ENCODE data around the gene ABRACL.

ABRACL gene

GRCh38 chr6:139011980-139012379 is 16.6 kb upstream of the ABRACL start:
- no peak overlapping the region for H3K4me2 ChIP-seq (ENCODE audit: low read depth, low read length)
- no peak for DNase-seq
- H3K36me3 ChIP-seq (replicated peaks; ENCODE audit: insufficient read depth, low read length), result no peaks in the 10 kb centered on the region
- no peak overlapping the region for H3K9ac ChIP-seq (ENCODE audit: low read length)
- no peaks in the 10 kb centered on the region for H3K9me3 ChIP-seq (replicated peaks; ENCODE audit: insufficient read depth, low read length)
- H3K9me2 ChIP-seq (replicated peaks; ENCODE audit: insufficient read depth, low read length), result no peaks in the 10 kb centered on the region
- H2AFZ ChIP-seq (ENCODE audit: low read length), result no peak overlapping the region
- no peaks in the 10 kb centered on the region for H3K27me3 ChIP-seq (replicated peaks; ENCODE audit: insufficient read depth, low read length)
- no peak overlapping the region for H3K4me3 ChIP-seq (ENCODE audit: low read length)
- no peaks in the 10 kb centered on the region for H3K79me2 ChIP-seq (ENCODE audit: low read length)
- H3K4me1 ChIP-seq (ENCODE audit: low read length), result no peaks in the 10 kb centered on the region
- H3F3A ChIP-seq (ENCODE audit: insufficient read depth, low read length), result no peaks in the 10 kb centered on the region
- TF ChIP-seq EZH2 (optimal IDR thresholded peaks at IDR 0.05; ENCODE audit: low read depth, low read length), result no peak
- TF ChIP-seq EZH2phosphoT487 (IDR thresholded peaks at IDR 0.05; ENCODE audit: low read length), result no peak
- TF ChIP-seq CTCF (IDR thresholded peaks at IDR 0.05; ENCODE audit: low read length), result no peak
- no peaks in the 10 kb centered on the region for H4K20me1 ChIP-seq (ENCODE audit: insufficient read depth, low read length)
- H3K27ac ChIP-seq (ENCODE audit: low read length), result no peak overlapping the region

DNA sequence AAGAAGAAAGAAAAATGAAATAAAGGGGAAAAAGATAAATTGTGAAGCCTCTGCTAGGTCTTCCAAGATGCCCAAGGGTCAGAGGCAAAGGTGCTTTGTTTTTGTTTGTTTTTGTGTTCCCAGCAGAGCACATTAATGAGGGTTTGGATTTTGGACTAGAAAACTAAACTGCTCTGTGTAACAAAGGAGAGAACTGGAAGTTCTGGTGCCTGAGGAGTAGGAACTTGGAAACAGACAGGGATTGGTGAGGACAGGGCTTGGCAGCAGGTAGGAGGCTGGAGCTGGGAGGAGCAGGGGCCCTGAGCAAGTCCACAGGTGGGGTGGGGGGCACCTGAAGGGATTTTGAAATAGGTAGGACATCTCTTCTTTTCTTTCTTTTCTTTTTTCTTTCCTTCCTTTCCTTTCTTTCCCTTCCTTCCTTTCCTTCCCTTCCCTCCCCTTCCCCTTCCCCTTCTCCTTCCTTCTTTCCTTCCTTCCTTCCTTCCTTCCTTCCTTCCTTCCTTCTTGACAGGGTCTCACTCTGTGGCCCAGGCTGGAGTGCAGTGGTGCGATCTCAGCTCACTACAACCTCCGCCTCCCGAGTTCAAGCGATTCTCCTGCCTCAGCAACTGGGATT is 15.3 kb upstream of the ABRACL start:
- H3K9ac ChIP-seq (ENCODE audit: low read length), result no peak overlapping the region
- no peaks in the 10 kb centered on the region for H3K9me3 ChIP-seq (replicated peaks; ENCODE audit: insufficient read depth, low read length)
- H3K4me2 ChIP-seq (ENCODE audit: low read depth, low read length), result no peak overlapping the region
- no peaks in the 10 kb centered on the region for H3K79me2 ChIP-seq (ENCODE audit: low read length)
- no peaks in the 10 kb centered on the region for H3K9me2 ChIP-seq (replicated peaks; ENCODE audit: insufficient read depth, low read length)
- H3K4me1 ChIP-seq (ENCODE audit: low read length), result no peaks in the 10 kb centered on the region
- TF ChIP-seq CTCF (IDR thresholded peaks at IDR 0.05; ENCODE audit: low read length), result no peak
- no peak for TF ChIP-seq EZH2 (optimal IDR thresholded peaks at IDR 0.05; ENCODE audit: low read depth, low read length)
- no peak for TF ChIP-seq EZH2phosphoT487 (IDR thresholded peaks at IDR 0.05; ENCODE audit: low read length)
- DNase-seq, result no peak
- H3K27ac ChIP-seq (ENCODE audit: low read length), result no peak overlapping the region
- no peak overlapping the region for H2AFZ ChIP-seq (ENCODE audit: low read length)
- no peaks in the 10 kb centered on the region for H3K36me3 ChIP-seq (replicated peaks; ENCODE audit: insufficient read depth, low read length)
- H3K27me3 ChIP-seq (replicated peaks; ENCODE audit: insufficient read depth, low read length), result no peaks in the 10 kb centered on the region
- H3F3A ChIP-seq (ENCODE audit: insufficient read depth, low read length), result no peaks in the 10 kb centered on the region
- no peaks in the 10 kb centered on the region for H4K20me1 ChIP-seq (ENCODE audit: insufficient read depth, low read length)
- H3K4me3 ChIP-seq (ENCODE audit: low read length), result no peak overlapping the region

DNA sequence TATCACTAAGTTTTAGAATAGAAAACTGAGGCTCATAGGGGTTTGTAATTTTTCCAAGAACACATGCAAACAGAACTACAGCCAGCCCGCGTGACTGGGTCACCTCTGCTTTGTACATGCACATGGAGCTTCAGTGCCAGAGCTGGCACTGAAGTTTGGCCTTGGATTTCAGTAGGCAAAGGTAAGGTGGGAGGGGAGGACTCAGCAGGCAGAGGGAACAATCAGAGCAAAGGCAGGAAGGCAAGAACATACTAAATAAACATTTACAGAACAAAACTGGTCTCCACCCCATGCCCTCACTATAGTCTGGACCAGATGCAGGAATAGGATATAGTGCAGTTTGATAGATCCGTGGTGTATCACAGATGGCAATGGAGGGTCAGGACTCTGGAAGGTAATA is 13.6 kb upstream of the ABRACL start:
- no peaks in the 10 kb centered on the region for H3K27me3 ChIP-seq (replicated peaks; ENCODE audit: insufficient read depth, low read length)
- no peaks in the 10 kb centered on the region for H3F3A ChIP-seq (ENCODE audit: insufficient read depth, low read length)
- H3K9me3 ChIP-seq (replicated peaks; ENCODE audit: insufficient read depth, low read length), result no peaks in the 10 kb centered on the region
- no peaks in the 10 kb centered on the region for H3K79me2 ChIP-seq (ENCODE audit: low read length)
- no peaks in the 10 kb centered on the region for H3K4me1 ChIP-seq (ENCODE audit: low read length)
- no peak overlapping the region for H3K4me2 ChIP-seq (ENCODE audit: low read depth, low read length)
- no peaks in the 10 kb centered on the region for H3K36me3 ChIP-seq (replicated peaks; ENCODE audit: insufficient read depth, low read length)
- no peak for TF ChIP-seq EZH2 (optimal IDR thresholded peaks at IDR 0.05; ENCODE audit: low read depth, low read length)
- no peak for TF ChIP-seq CTCF (IDR thresholded peaks at IDR 0.05; ENCODE audit: low read length)
- TF ChIP-seq EZH2phosphoT487 (IDR thresholded peaks at IDR 0.05; ENCODE audit: low read length), result no peak
- no peaks in the 10 kb centered on the region for H4K20me1 ChIP-seq (ENCODE audit: insufficient read depth, low read length)
- no peak overlapping the region for H3K27ac ChIP-seq (ENCODE audit: low read length)
- no peaks in the 10 kb centered on the region for H3K9me2 ChIP-seq (replicated peaks; ENCODE audit: insufficient read depth, low read length)
- H3K9ac ChIP-seq (ENCODE audit: low read length), result no peak overlapping the region
- H2AFZ ChIP-seq (ENCODE audit: low read length), result no peak overlapping the region
- no peak overlapping the region for H3K4me3 ChIP-seq (ENCODE audit: low read length)
- DNase-seq, result no peak
